ENCODE results near the gene GANC. TPM values are rescaled to one million over a fixed set of nuclear protein-coding genes. Genes with fewer than 3 reads are reported as not detected.

Gene GANC
- total RNA-seq, 6 experiments from 2014 or later = 23.7 to 30.8 (median 29.5) TPM

- Mint-ChIP-seq H3K4me1 (ENCODE audit: low read depth) (peaks cover 24% of the 10 kb centered on the region), H3K27me3 (ENCODE audit: insufficient read depth) (peaks cover 2% of the 10 kb centered on the region; the same call in 1 of the 2 replicates), H3K27ac (no peak overlapping the region), H3K4me3 (no peak overlapping the region), H3K36me3 (ENCODE audit: low read depth) (peaks cover 27% of the 10 kb centered on the region), H3K9me3 (no peaks in the 10 kb centered on the region)
- no peak for TF ChIP-seq CTCF (IDR thresholded peaks at IDR 0.05)
- DNase-seq = no peak
Measured at GRCh38 chr15:42352401-42352800, 79.4 kb downstream of the GANC start.

- no peak for TF ChIP-seq CTCF (IDR thresholded peaks at IDR 0.05)
- Mint-ChIP-seq H3K36me3 (ENCODE audit: low read depth) (peaks cover 27% of the 10 kb centered on the region), H3K27me3 (ENCODE audit: insufficient read depth) (peaks cover 2% of the 10 kb centered on the region; the same call in 1 of the 2 replicates), H3K27ac (no peak overlapping the region), H3K4me1 (ENCODE audit: low read depth) (peaks cover 17% of the 10 kb centered on the region), H3K4me3 (no peak overlapping the region), H3K9me3 (no peaks in the 10 kb centered on the region)
- no peak for DNase-seq
Measured at GRCh38 chr15:42353061-42353460, 80.1 kb downstream of the GANC start.

- no peak overlapping the region for H3K4me3 Mint-ChIP-seq
Measured at GRCh38 chr15:42354824-42355223, 81.8 kb downstream of the GANC start.

DNA sequence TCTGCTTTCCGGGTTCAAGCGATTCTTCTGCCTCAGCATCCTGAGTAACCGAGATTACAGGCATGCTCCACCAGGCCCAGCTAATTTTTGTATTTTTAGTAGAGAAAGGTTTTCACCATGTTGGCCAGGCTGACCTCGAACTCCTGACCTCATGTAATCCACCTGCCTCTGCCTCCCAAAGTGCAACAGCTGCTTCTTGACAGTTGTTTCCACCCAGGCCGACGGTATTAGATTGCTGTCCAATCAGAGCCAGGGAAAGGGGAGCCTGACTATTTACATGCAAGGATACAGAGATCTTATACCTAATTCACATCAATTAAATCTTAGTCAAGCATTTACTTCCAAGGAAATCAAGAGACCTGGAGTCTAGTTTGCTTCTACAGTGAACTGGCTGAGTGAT is 82.3 kb downstream of the GANC start:
- H3K4me3 Mint-ChIP-seq = no peak overlapping the region

More at GRCh38 chr15:42354824-42355223, 81.8 kb downstream of the GANC start:
- peaks cover 23% of the 10 kb centered on the region for H3K36me3 Mint-ChIP-seq (ENCODE audit: low read depth)
- H3K9me3 Mint-ChIP-seq = no peaks in the 10 kb centered on the region
- TF ChIP-seq CTCF (IDR thresholded peaks at IDR 0.05) = no peak
- H3K27ac Mint-ChIP-seq = no peak overlapping the region
- H3K27me3 Mint-ChIP-seq (ENCODE audit: insufficient read depth) = peaks cover 2% of the 10 kb centered on the region; the same call in 1 of the 2 replicates
- DNase-seq = no peak
- H3K4me1 Mint-ChIP-seq (ENCODE audit: low read depth) = no peaks in the 10 kb centered on the region

GRCh38 chr15:42356851-42357250 is 83.8 kb downstream of the GANC start:
- Mint-ChIP-seq H3K9me3 (no peaks in the 10 kb centered on the region), H3K36me3 (ENCODE audit: low read depth) (peaks cover 13% of the 10 kb centered on the region), H3K27ac (no peak overlapping the region), H3K27me3 (ENCODE audit: insufficient read depth) (no peaks in the 10 kb centered on the region), H3K4me1 (ENCODE audit: low read depth) (no peaks in the 10 kb centered on the region), H3K4me3 (no peak overlapping the region)
- no peak for DNase-seq
- no peak for TF ChIP-seq CTCF (IDR thresholded peaks at IDR 0.05)

More for the DNA sequence above, 82.3 kb downstream of the GANC start:
- Mint-ChIP-seq H3K27me3 (ENCODE audit: insufficient read depth) (no peaks in the 10 kb centered on the region), H3K27ac (no peak overlapping the region), H3K36me3 (ENCODE audit: low read depth) (peaks cover 23% of the 10 kb centered on the region), H3K4me1 (ENCODE audit: low read depth) (no peaks in the 10 kb centered on the region), H3K9me3 (no peaks in the 10 kb centered on the region)
- TF ChIP-seq CTCF (IDR thresholded peaks at IDR 0.05) = no peak
- no peak for DNase-seq

DNA sequence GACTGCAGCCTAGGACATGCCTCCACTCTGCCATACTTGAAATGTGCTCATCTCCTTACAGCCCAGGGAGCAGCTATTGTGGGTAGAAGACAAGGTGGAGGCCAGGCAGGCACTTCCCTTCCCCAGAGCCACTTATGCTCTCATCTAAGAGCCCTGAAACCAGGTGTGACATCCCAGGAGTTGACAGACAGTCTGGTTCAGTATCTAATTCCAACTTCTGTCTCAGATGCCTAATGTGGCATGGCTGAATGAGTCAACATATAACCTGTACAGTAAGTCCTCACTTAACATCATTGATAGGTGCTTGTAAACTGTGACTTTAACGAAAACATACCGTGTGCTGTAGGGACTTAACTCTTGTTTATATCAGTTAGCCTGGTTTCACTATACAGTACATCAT is 85.1 kb downstream of the GANC start:
- Mint-ChIP-seq H3K27me3 (ENCODE audit: insufficient read depth) (no peaks in the 10 kb centered on the region), H3K4me1 (ENCODE audit: low read depth) (no peaks in the 10 kb centered on the region), H3K4me3 (no peak overlapping the region), H3K36me3 (ENCODE audit: low read depth) (peaks cover 5% of the 10 kb centered on the region; the same call in 1 of the 2 replicates), H3K27ac (no peak overlapping the region), H3K9me3 (no peaks in the 10 kb centered on the region)
- no peak for DNase-seq
- no peak for TF ChIP-seq CTCF (IDR thresholded peaks at IDR 0.05)
